Neutrophil (primary cell): ENCODE data around the gene SLC25A36.

Experiments
- H3K27ac ChIP-seq: fragments of 200-600 bp; sonication (generic); 2 replicates; pipeline ENCODE4 v1.5.1; 2016; ENCODE audit warnings: mild to moderate bottlenecking, moderate library complexity
- H3K27me3 ChIP-seq: fragments of 200-600 bp; sonication (generic); 2 replicates; pipeline ENCODE4 v1.6.0; 2016; ENCODE audit warnings: mild to moderate bottlenecking
- H3K36me3 ChIP-seq: fragments of 200-600 bp; sonication (generic); 2 replicates; pipeline ENCODE4 v1.5.1; 2017
- H3K4me1 ChIP-seq, 2 experiments: fragments of 200-600 bp in 1 of 2; sonication (generic) in 1 of 2; 1 replicate in 1 of 2; 2 replicates in 1 of 2; pipeline versions ENCODE4 v1.5.1 to v1.6.1; 2013 to 2016; ENCODE audit warnings: low read depth in 1 of 2, low read length in 1 of 2, mild to moderate bottlenecking in 1 of 2, moderate library complexity in 1 of 2; ENCODE audit not compliant: control insufficient read depth in 1 of 2, insufficient read depth in 1 of 2
- H3K4me3 ChIP-seq, 2 experiments: fragments of 200-600 bp in 1 of 2; sonication (generic) in 1 of 2; 1 replicate in 1 of 2; 2 replicates in 1 of 2; pipeline ENCODE4 v1.5.1; 2013 to 2016; ENCODE audit warnings: low read depth in 1 of 2, low read length in 1 of 2, mild to moderate bottlenecking in 1 of 2, moderate library complexity in 1 of 2
- H3K9me3 ChIP-seq: fragments of 200-600 bp; sonication (generic); 2 replicates; pipeline ENCODE4 v1.5.1; 2016
- CTCF ChIP-seq: fragments of 200-600 bp; sonication (generic); IDR thresholded peaks from 2 replicates; pipeline ENCODE4 v1.5.1; 2016; ENCODE audit warnings: antibody characterized with exemption

The SLC25A36 gene

GRCh38 chr3:140941434-140942220 lies at the start of gene SLC25A36:
SLC25A36 (plus strand) TSS chr3:140941836; CDS start chr3:140942055, 219 bp downstream.
- H3K4me3 ChIP-seq: peak within 1 kb of the TSS; percentile 62 to 85
- H3K27ac ChIP-seq: peak within 1 kb of the TSS; percentile 90
- H3K27me3 ChIP-seq: peaks cover 8% of the 10 kb centered on the region
- peaks cover 15 to 16% of the 10 kb centered on the region in 2 experiments for H3K4me1 ChIP-seq
- no peaks in the 10 kb centered on the region for H3K36me3 ChIP-seq
- no peaks in the 10 kb centered on the region for H3K9me3 ChIP-seq
- peak; percentile 44 for TF ChIP-seq CTCF

DNA sequence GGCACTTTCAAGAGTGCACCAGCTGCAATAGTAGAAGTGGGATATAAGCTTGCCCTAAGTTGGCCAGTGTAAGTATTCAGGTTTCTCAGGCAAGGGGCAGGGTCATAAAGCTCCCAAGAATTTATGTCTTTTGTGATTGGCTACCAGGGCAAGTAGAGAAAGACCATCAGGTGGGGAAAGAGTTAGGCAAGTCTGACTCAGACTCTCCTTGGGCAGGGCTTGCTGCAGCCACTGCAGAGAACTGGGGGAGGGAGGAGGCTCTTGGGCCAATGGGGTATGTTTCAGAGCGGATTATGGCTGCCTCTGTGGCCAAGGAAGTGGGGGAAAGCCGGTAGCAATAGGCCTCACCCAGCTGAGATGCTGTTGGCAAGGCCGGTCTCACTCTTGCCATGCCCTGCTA lies 44.6 kb upstream of the SLC25A36 start:
- Histone ChIP-seq H3K4me3 (no peak overlapping the region), H3K27ac (no peak overlapping the region), H3K9me3 (no peaks in the 10 kb centered on the region), H3K36me3 (no peaks in the 10 kb centered on the region), H3K4me1 (no peaks in the 10 kb centered on the region), H3K27me3 (peaks cover 3% of the 10 kb centered on the region)
- no peak for TF ChIP-seq CTCF

- Histone ChIP-seq H3K9me3 (no peaks in the 10 kb centered on the region), H3K4me1 (no peaks in the 10 kb centered on the region), H3K27ac (no peak overlapping the region), H3K36me3 (no peaks in the 10 kb centered on the region), H3K27me3 (peaks cover 3% of the 10 kb centered on the region), H3K4me3 (no peak overlapping the region)
- TF ChIP-seq CTCF: no peak
These were observed 43.1 kb upstream of the SLC25A36 start for GRCh38 chr3:140898340-140899180.

GRCh38 chr3:140899363-140899762 lies 42.3 kb upstream of the SLC25A36 start:
- H3K27ac ChIP-seq: no peak overlapping the region
- H3K4me1 ChIP-seq: no peaks in the 10 kb centered on the region
- H3K27me3 ChIP-seq: peaks cover 3% of the 10 kb centered on the region
- H3K4me3 ChIP-seq: no peak overlapping the region
- no peak for TF ChIP-seq CTCF
- H3K36me3 ChIP-seq: no peaks in the 10 kb centered on the region
- no peaks in the 10 kb centered on the region for H3K9me3 ChIP-seq

DNA sequence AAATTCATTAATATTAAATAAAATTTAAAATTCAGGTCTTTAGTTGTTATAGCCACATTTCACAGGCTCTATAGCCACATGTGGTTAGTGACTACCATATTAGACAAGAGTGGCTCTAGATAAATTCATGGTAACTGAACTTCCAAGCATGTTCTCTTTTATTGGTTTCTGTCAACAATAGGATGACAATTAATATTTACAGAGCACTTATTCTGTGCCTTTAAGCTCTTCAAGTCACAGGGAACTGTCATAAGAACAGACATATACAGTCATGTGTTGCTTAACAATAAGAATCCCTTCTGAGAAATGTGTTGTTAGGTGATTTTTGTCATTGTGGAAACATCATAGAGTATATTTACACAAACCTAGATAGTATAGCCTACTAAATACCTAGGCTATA lies 38.8 kb upstream of the SLC25A36 start:
- no peak overlapping the region for H3K4me3 ChIP-seq
- peaks cover 9 to 17% of the 10 kb centered on the region in 2 experiments for H3K4me1 ChIP-seq
- no peaks in the 10 kb centered on the region for H3K27me3 ChIP-seq
- TF ChIP-seq CTCF: no peak
- H3K36me3 ChIP-seq: no peaks in the 10 kb centered on the region
- H3K27ac ChIP-seq: no peak overlapping the region
- H3K9me3 ChIP-seq: no peaks in the 10 kb centered on the region
